ENCODE data around the gene MTTP.

The MTTP gene

GRCh38 chr4:99593781-99594641 is 19.4 kb downstream of the MTTP start:
- DNase-seq: no peak

GRCh38 chr4:99594818-99595217 is 20.2 kb downstream of the MTTP start:
- DNase-seq: no peak

- DNase-seq: no peak
Observed at GRCh38 chr4:99606716-99607115, 32.1 kb downstream of the MTTP start.

GRCh38 chr4:99608417-99608816 is 33.8 kb downstream of the MTTP start:
- DNase-seq: no peak

- DNase-seq: no peak
Observed at GRCh38 chr4:99610605-99611175, 36.1 kb downstream of the MTTP start.

GRCh38 chr4:99612281-99612680 is 37.7 kb downstream of the MTTP start:
- DNase-seq: no peak

GRCh38 chr4:99612704-99613103 is 38.1 kb downstream of the MTTP start:
- peak; percentile 52 for DNase-seq

- no peak for DNase-seq
Observed at GRCh38 chr4:99614491-99614890, 39.9 kb downstream of the MTTP start.

- DNase-seq: no peak
Observed at GRCh38 chr4:99615170-99615820, 40.7 kb downstream of the MTTP start.

GRCh38 chr4:99617374-99617773 is 42.8 kb downstream of the MTTP start:
- DNase-seq: no peak

- DNase-seq: no peak
Observed at GRCh38 chr4:99622341-99622740, 47.7 kb downstream of the MTTP start.

GRCh38 chr4:99624141-99624719 is 49.6 kb downstream of the MTTP start:
- DNase-seq: no peak

- no peak for DNase-seq
Observed at GRCh38 chr4:99625369-99625768, 50.7 kb downstream of the MTTP start.

GRCh38 chr4:99628040-99628439 is 53.4 kb downstream of the MTTP start:
- DNase-seq: no peak

GRCh38 chr4:99629962-99630554 is 55.4 kb downstream of the MTTP start:
- DNase-seq: no peak

- no peak for DNase-seq
Observed at GRCh38 chr4:99630857-99631360, 56.3 kb downstream of the MTTP start.

- peak; percentile 62 for DNase-seq
Observed at GRCh38 chr4:99633772-99634171, 59.1 kb downstream of the MTTP start.

- no peak for DNase-seq
Observed at GRCh38 chr4:99634742-99635360, 60.2 kb downstream of the MTTP start.

GRCh38 chr4:99635601-99636000 is 61.0 kb downstream of the MTTP start:
- DNase-seq: no peak

GRCh38 chr4:99636422-99636821 is 61.8 kb downstream of the MTTP start:
- no peak for DNase-seq

GRCh38 chr4:99637174-99637573 is 62.5 kb downstream of the MTTP start:
- DNase-seq: no peak

- DNase-seq: no peak
Observed at GRCh38 chr4:99640676-99641075, 66.1 kb downstream of the MTTP start.
